HUES6 (cell line): Measurements from ENCODE around the gene OR6K2.
"Not testable (repeated sequence)": the region's sequence is repeated elsewhere in the genome, so short reads cannot be mapped to it uniquely, and the experiment has no call there.

Experiments used
- H3K27ac ChIP-seq: 2 replicates; pipeline ENCODE4 v1.7.0; 2013; ENCODE audit warnings: low read depth, mild to moderate bottlenecking, low read length, inconsistent platforms
- H3K27me3 ChIP-seq: 2 replicates; pipeline ENCODE4 v1.6.1; 2013; ENCODE audit warnings: low read length; ENCODE audit not compliant: control insufficient read depth, insufficient read depth
- H3K36me3 ChIP-seq: 2 replicates; pipeline ENCODE4 v1.6.1; 2013; ENCODE audit warnings: low read length; ENCODE audit not compliant: control insufficient read depth, insufficient read depth
- H3K4me1 ChIP-seq: 2 replicates; pipeline ENCODE4 v1.6.1; 2013; ENCODE audit warnings: low read length; ENCODE audit not compliant: control insufficient read depth, insufficient read depth
- H3K4me3 ChIP-seq: 2 replicates; pipeline ENCODE4 v1.5.1; 2013; ENCODE audit warnings: low read depth, low read length
- H3K9ac ChIP-seq: one replicate; pipeline ENCODE4 v1.6.1; 2013; ENCODE audit warnings: mild to moderate bottlenecking, low read length
- H3K9me3 ChIP-seq: 2 replicates; pipeline ENCODE4 v1.6.1; 2013; ENCODE audit warnings: low read depth, low read length; ENCODE audit not compliant: control insufficient read depth, insufficient read depth

Gene OR6K2

GRCh38 chr1:158714754-158715153 lies 14.3 kb upstream of the OR6K2 start:
- Histone ChIP-seq H3K27ac (no peak overlapping the region), H3K4me3 (no peak overlapping the region), H3K36me3 (no peaks in the 10 kb centered on the region), H3K27me3 (peaks cover 4% of the 10 kb centered on the region; the same call in 1 of the 2 replicates), H3K4me1 (no peaks in the 10 kb centered on the region), H3K9me3 (no peaks in the 10 kb centered on the region), H3K9ac (no peak overlapping the region)

DNA sequence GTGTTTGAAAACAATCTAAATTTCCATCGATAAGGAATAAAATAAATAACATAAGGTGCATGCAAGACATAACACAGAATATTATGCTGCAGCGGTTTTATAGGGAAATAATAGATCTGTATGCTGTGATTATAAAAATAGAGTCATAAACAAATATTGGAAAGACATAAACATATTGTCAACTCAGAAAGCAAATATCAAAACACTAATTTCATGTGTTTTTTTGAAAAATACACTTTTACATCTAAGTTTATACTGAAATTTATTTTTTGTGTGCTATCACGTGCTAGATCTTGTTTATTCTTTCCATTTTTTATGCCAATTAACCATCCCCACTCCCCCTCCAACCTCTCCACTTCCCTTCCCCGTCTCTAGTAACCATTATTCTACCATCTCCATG lies 10.6 kb upstream of the OR6K2 start:
- Histone ChIP-seq H3K9ac (no peak overlapping the region), H3K27ac (no peak overlapping the region), H3K9me3 (no peaks in the 10 kb centered on the region)

GRCh38 chr1:158706096-158706495 lies 5.6 kb upstream of the OR6K2 start:
- Histone ChIP-seq H3K4me1 (no peaks in the 10 kb centered on the region), H3K36me3 (no peaks in the 10 kb centered on the region), H3K9ac (no peak overlapping the region), H3K9me3 (no peaks in the 10 kb centered on the region), H3K4me3 (no peak overlapping the region), H3K27ac (no peak overlapping the region), H3K27me3 (no peaks in the 10 kb centered on the region)

More for the DNA sequence above, 10.6 kb upstream of the OR6K2 start:
- no peak overlapping the region for H3K4me3 ChIP-seq
- H3K36me3 ChIP-seq: no peaks in the 10 kb centered on the region
- H3K27me3 ChIP-seq: peaks cover 4% of the 10 kb centered on the region; the same call in 1 of the 2 replicates
- no peaks in the 10 kb centered on the region for H3K4me1 ChIP-seq

GRCh38 chr1:158694596-158694995 lies 5.9 kb downstream of the OR6K2 start:
- Histone ChIP-seq H3K36me3 (no peaks in the 10 kb centered on the region), H3K27me3 (no peaks in the 10 kb centered on the region), H3K27ac (no peak overlapping the region), H3K4me1 (no peaks in the 10 kb centered on the region), H3K4me3 (no peak overlapping the region), H3K9ac (no peak overlapping the region), H3K9me3 (no peaks in the 10 kb centered on the region)

DNA sequence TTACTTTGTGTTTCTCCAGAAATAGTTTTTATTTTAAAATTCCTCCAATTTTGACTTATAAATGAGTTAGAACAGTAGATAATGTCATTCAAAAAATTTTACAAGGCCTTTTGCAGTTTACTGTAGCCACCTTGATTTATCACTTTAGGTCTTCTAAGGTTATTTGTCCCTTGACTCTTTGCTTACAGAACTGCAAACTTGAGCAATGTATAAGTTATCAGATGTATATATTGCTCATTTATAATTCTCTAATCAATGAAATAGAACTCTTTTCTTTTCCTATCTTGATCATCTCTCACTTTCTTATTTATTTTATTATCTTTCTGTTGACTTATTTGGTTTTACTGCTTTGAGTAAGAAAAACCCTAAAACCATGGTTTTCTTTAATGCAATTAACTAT lies 8.1 kb downstream of the OR6K2 start:
- no peaks in the 10 kb centered on the region for H3K4me1 ChIP-seq
- H3K4me3 ChIP-seq: no peak overlapping the region
- H3K9me3 ChIP-seq: no peaks in the 10 kb centered on the region
- H3K27ac ChIP-seq: no peak overlapping the region
- H3K36me3 ChIP-seq: no peaks in the 10 kb centered on the region
- H3K27me3 ChIP-seq: no peaks in the 10 kb centered on the region
- no peak overlapping the region for H3K9ac ChIP-seq

- Histone ChIP-seq H3K27ac (no peak overlapping the region), H3K36me3 (no peaks in the 10 kb centered on the region), H3K27me3 (no peaks in the 10 kb centered on the region), H3K9ac (no peak overlapping the region), H3K4me1 (no peaks in the 10 kb centered on the region), H3K4me3 (no peak overlapping the region), H3K9me3 (no peaks in the 10 kb centered on the region)
These were observed 8.5 kb downstream of the OR6K2 start for GRCh38 chr1:158691907-158692306.

DNA sequence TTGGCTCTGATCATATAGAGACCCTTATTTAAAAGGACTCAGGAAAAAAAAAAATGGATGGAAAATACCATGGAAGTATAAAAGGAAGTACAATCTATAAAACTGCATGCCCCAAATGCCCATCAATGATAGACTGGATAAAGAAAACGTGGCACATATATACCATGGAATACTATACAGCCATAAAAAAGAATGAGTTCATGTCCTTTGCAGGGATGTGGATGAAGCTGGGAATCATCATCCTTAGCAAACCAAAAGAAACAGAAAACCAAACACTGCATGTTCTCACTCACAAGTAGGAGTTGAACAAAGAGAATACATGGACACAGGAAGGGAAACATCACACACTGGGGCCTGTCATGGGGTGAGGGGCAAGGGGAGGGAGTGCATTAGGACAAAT lies 9.3 kb downstream of the OR6K2 start:
- H3K4me3 ChIP-seq: not testable (repeated sequence)

DNA sequence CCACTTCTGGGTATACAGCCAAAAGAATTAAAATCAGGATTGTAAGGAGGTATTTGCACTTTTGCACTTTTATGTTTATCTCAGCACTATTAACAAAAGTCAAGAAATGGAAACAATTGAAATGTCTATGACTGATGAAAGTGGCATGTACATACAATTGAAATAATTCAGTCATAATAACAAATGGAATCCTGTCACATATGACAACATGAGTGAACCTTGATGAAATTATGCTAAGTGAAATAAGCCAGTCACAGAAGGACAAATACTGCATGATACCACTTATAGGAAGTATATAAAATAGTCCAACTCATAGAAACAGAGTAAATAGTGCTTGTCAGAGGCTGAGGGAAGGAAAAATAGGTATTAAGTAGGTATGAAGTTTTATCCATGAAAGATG lies 10.6 kb downstream of the OR6K2 start:
- Histone ChIP-seq H3K4me3 (no peak overlapping the region), H3K4me1 (no peaks in the 10 kb centered on the region), H3K27ac (no peak overlapping the region), H3K9me3 (no peaks in the 10 kb centered on the region), H3K27me3 (no peaks in the 10 kb centered on the region), H3K9ac (no peak overlapping the region), H3K36me3 (no peaks in the 10 kb centered on the region)

More for the DNA sequence above, 9.3 kb downstream of the OR6K2 start:
- not testable (repeated sequence) for H3K4me1 ChIP-seq, H3K27me3 ChIP-seq, H3K27ac ChIP-seq, H3K36me3 ChIP-seq, H3K9me3 ChIP-seq, H3K9ac ChIP-seq

- Histone ChIP-seq H3K9me3 (no peaks in the 10 kb centered on the region), H3K36me3 (no peaks in the 10 kb centered on the region), H3K27ac (no peak overlapping the region), H3K27me3 (no peaks in the 10 kb centered on the region), H3K4me3 (no peak overlapping the region), H3K4me1 (no peaks in the 10 kb centered on the region), H3K9ac (no peak overlapping the region)
These were observed 11.3 kb downstream of the OR6K2 start for GRCh38 chr1:158689110-158689509.

DNA sequence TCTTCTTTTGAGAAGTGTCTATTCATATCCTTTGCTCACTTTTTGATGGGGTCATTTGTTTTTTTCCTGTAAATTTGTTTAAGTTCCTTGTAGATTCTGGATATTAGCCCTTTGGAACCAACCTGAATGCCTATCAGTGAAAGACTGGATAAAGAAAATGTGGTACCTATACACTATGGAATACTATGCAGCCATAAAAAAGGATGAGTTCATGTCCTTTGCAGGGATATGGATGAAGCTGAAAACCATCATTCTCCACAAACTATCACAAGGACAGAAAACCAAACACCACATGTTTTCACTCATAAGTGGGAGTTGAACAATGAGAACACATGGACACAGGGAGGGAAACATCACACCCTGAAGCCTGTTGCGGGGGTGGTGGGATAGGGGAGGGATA lies 12.1 kb downstream of the OR6K2 start:
- H3K4me3 ChIP-seq, H3K9me3 ChIP-seq, H3K27ac ChIP-seq, H3K9ac ChIP-seq, H3K36me3 ChIP-seq, H3K27me3 ChIP-seq, H3K4me1 ChIP-seq: not testable (repeated sequence)

GRCh38 chr1:158687037-158687436 lies 13.4 kb downstream of the OR6K2 start:
- Histone ChIP-seq H3K9me3 (no peaks in the 10 kb centered on the region), H3K4me1 (no peaks in the 10 kb centered on the region), H3K4me3 (no peak overlapping the region)

More at GRCh38 chr1:158687037-158687436, 13.4 kb downstream of the OR6K2 start:
- no peaks in the 10 kb centered on the region for H3K27me3 ChIP-seq
- no peaks in the 10 kb centered on the region for H3K36me3 ChIP-seq
- no peak overlapping the region for H3K9ac ChIP-seq
- no peak overlapping the region for H3K27ac ChIP-seq
